Gastrocnemius medialis (tissue), 4 donors: ENCODE data around the gene NCS1.

Source experiments
- CTCF ChIP-seq, 5 experiments: fragments of 450-650 bp in 3 of 5; fragments of 200-600 bp in 2 of 5; sonication (generic) in 2 of 5; IDR thresholded peaks in 4 of 5; conservative IDR thresholded peaks in 1 of 5; 1 replicate in 4 of 5; 2 replicates in 1 of 5; pipeline ENCODE4 v1.5.1; 2016 to 2019; ENCODE audit warnings: antibody characterized with exemption in 5 of 5, mild to moderate bottlenecking in 3 of 5, moderate library complexity in 3 of 5
- POLR2A ChIP-seq, 2 donors: fragments of 450-650 bp; IDR thresholded peaks; one replicate each; pipeline ENCODE4 v1.6.1; 2017; ENCODE audit warnings: antibody characterized with exemption in 2 of 2, mild to moderate bottlenecking in 2 of 2, moderate library complexity in 2 of 2

GRCh38 chr9:130236436-130236985 is 64.3 kb downstream of the NCS1 start:
- TF ChIP-seq CTCF (IDR thresholded peaks at IDR 0.05 in 4 of 5, conservative IDR thresholded peaks at IDR 0.05 in 1 of 5): peak in 1 of 5 experiments; percentile 6
- no peak for TF ChIP-seq POLR2A (IDR thresholded peaks at IDR 0.05)
